HG02759 (cell line): ENCODE results near the gene GIT1.
"Not testable (repeated sequence)": the region's sequence is repeated elsewhere in the genome, so short reads cannot be mapped to it uniquely, and the experiment has no call there.

ENCODE experiments used
- ATAC-seq: cut with Tn5 transposase; IDR thresholded peaks from one replicate; pipeline ENCODE4 v1.9.1; 2021; ENCODE audit warnings: mild to moderate bottlenecking, moderate library complexity; ENCODE audit not compliant: unreplicated experiment

Gene GIT1

DNA sequence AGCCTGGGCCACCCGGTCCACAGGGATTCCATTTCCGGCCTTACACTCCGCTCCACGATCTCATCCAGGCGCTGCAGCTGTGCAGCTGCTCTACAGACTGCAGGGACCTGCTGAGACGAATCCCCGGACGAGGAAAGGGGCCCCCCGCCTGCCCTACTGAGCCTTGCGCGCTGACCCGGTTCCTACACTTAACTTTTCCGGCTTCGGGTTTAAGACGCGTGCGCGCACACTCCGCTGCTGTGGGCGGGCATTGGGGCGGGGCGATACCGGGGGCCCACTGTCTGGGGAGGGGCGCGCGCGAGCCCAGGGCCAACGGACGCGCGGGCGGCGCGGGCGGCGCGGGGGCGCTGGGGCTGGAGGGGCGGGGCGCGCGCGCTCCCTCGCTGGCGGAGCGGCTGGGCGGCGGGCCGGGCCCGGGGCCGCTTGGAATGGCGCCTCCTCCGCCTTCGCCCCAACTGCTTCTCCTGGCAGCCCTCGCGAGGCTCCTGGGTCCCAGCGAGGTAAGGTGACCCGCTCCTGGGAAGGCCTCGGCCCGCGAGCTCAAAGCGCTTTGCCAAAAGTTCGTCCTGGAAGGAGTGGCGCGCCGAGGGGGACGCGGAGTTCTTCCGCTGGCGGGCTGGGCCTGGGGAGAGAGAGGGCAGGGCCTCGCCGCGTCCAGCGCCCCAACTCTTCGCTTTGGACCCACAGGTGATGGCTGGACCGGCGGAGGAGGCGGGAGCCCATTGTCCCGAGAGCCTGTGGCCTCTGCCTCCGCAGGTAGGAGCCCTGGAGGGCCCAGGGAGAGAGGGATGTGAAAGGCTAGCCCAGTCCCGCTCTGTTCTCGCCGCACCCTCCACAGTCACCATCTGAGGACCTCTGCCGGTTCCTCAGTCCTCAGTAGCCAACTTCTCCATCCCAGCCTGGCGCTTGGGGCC lies 20.9 kb downstream of the GIT1 start, which contains the start of gene TP53I13:
Gene TP53I13, plus strand, starts transcription at position 371 of the 914 bp plus-strand sequence. Its CDS starts 58 bp downstream, at position 429.
- peak; percentile 53 for ATAC-seq

DNA sequence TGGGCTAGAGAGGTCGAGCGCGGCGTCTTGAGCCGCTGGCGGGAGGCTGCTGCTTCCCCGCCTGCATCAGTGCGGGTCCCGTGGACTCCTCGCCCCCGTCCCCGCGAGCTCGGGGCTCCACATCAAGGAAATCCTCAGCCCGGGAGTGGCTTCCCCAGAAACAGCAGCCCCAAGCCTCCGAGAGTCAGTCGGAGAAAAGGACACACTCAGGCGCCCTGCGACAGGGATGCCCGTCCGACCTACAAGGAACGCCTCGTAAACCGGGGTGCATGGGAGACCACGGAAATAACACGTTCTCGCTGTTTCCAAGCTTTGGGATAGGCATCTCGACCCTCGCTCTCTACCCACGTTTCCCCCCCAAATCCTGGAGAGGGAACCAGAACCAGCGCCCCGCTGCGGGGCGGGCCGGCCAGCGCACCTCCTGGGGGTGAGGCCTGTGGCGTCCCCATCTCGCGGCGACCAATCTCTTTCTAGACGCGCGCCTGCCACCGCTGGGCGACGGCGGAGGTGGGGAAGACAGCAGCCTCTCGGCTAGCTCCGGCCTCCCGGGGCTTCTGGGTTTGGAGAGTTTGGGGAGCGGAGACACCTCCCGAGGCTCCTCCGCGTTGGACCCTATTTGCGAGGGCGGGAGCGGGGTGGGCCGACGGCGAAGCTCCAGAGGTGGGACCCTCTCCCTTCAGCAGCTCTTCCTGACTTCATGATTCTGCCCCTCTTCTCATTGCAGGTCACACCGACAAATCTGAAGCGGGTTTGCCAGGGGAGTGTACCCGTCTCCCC lies 21.7 kb downstream of the GIT1 start:
- peak; percentile 46 for ATAC-seq

- no peak for ATAC-seq
Measured at GRCh38 chr17:29567304-29567553, 22.2 kb downstream of the GIT1 start.

DNA sequence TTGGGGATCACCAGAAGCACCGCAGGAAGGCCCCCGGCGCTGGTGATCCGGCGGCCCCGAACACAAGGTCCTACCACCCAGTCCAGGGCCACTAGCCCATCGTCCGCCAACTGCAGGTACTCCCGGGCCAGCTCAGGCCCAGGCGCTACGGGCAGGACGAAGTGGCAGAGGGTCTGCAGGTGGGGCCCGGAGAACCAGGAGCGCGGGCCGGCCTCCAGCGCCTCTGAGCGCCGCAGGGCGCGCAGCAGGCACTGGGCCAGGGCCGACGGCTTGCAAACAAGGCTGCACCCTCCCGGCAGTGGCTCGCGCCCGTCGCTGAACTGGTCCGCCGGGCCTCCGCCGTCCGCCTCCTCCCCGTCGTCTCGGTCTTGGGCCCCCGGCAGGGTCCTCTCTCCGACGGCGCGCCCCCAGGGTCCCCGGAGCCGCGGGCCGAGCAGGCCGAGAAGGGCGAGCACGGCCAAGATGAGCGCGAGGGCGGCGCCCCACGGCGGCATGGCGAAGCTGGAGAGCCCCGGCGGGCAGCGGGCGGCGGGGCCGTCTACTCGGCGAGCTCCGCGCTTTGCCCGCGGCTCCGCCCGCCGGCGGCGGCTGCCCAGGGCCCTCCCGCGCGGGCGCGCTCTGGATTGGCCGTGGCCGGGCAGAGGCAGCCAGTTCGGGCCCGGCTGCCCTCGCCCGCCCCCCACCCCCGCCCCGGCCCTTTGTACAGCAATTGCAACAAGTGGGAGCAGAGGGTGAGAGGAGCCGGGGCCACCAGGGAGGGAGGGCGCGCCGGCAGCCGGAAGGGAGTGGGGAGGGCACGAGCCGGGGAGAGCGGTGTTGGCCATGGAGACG lies 22.8 kb downstream of the GIT1 start, which contains the start of gene ABHD15:
Gene ABHD15, minus strand, starts transcription at position 565 of the 831 bp plus-strand sequence. Its CDS starts 71 bp downstream, at position 494.
- ATAC-seq = no peak

DNA sequence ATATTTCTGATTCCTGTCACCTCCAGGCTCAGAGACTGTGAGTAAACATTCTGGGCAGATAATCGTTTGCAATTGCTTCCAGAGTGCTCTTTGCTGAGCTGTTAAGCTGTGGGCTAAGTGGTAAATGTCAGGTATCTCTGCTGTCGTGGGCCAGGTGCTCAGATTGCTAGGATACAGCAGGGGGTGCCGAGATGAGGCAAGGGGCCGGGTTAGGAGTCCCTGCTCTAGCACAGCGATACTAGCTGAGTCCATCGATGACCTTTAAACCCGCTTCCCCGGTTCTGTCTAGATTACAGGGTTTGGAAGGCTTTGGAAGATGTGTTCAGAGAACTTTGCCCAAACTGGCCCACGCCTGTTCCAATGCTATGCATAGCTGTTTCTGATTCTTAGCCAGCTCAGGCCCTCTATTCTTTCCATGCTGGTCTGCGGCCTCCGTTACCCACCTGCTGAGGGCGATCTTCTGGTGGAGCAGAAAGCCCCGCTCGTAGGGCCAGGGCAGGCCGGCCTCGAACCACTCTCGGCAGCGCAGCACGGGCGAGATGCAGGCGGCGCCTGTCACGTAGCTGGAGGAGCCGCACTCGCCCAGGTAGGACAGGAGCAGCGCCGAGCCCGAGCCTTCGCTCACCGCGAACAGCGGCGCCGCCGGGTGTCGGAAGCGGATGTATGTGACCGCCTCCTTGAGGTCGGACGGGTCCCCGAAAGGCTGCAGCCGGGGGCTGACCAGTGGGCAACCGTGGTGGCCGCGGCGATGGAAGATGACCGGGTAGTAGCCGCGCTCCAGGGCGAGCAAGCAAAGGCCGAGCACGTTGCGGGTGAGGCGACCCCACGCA lies 23.6 kb downstream of the GIT1 start:
- ATAC-seq = no peak

GRCh38 chr17:29563816-29564215 lies 25.6 kb downstream of the GIT1 start:
- no peak for ATAC-seq

DNA sequence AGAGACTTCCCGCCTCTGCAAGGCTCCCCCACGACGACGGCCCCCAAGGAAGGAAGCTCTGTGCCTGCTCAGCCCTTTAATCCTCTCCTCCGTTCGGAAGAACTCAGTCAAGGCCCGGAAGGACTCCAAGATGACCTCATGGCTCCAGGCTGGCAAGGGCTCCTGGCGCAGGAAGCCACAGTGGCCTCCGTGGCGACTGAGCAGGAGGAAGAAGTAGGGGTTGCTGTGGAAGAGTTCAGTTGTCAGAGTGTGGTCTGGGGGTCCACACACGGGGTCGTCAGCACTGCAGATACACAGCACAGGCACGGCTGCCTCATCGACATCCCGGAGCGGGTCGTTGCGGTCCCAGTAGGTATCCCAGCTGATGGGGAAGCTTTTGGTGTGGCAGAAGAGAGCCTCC lies 26.8 kb downstream of the GIT1 start:
- ATAC-seq = no peak

- ATAC-seq = no peak
Measured at GRCh38 chr17:29561554-29562517, 27.6 kb downstream of the GIT1 start.

- ATAC-seq = no peak
Measured at GRCh38 chr17:29560316-29560715, 29.1 kb downstream of the GIT1 start.

DNA sequence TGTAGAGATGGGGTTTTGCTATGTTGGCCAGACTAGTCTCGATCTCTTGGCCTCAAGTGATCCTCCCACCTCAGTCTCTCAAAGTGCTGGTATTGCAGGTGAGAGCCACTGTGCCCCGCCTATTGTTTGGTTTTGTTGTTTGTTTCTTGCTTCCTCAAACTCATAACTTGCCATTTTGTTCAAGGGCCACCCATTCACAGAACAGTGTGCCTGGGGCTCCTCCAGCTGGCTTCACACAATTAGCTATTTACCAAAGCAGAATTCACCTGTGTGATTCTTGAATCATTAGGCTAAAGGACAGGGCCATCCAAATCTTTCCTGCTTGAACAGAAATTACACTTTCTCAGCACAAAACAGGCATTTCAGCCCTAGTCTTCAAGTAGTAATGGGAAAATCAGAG lies 29.8 kb downstream of the GIT1 start:
- ATAC-seq = no peak

GRCh38 chr17:29558139-29558538 lies 31.3 kb downstream of the GIT1 start:
- not testable (repeated sequence) for ATAC-seq

GRCh38 chr17:29557739-29558116 lies 31.7 kb downstream of the GIT1 start:
- no peak for ATAC-seq

GRCh38 chr17:29557085-29557738 lies 32.2 kb downstream of the GIT1 start:
- ATAC-seq = no peak

DNA sequence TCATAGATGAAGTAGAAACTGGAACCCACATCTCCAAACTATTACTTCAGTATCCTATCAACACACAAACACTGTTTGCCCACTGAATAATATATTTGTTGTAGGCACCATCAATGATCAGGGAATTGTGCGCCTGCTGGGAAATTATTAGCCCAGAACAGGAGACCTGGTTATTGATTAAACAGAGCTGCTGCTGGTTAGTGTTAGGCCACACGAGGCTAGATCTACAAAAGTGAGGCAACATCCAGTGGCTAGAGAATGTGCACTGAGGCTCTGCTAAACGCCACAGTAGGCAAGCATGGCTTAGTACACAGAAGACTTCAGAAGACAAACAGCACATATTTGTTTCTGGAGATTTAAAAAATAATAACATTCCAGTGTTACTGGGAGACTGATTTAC lies 33.6 kb downstream of the GIT1 start:
- no peak for ATAC-seq

GRCh38 chr17:29549177-29549923 lies 40.1 kb downstream of the GIT1 start:
- ATAC-seq = no peak

GRCh38 chr17:29546830-29547229 lies 42.6 kb downstream of the GIT1 start:
- no peak for ATAC-seq

DNA sequence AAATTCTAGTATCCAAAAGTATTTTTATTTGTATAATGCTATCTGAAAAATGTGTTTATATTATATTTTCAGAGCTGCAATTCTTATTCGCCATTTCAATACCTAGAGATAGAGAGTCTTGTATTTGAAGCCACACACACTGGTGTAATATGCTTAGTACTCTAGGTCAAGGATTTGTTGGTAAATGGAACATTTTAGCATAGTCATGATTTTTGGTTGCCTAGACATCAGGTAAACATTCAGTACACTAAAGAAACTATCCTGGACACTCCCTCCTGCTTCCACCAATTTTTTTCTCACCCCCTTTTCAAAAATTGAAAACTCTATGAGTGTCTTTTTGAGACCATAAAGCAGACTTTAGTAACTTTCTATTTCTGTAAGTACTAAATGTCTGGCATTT lies 43.4 kb downstream of the GIT1 start:
- no peak for ATAC-seq

DNA sequence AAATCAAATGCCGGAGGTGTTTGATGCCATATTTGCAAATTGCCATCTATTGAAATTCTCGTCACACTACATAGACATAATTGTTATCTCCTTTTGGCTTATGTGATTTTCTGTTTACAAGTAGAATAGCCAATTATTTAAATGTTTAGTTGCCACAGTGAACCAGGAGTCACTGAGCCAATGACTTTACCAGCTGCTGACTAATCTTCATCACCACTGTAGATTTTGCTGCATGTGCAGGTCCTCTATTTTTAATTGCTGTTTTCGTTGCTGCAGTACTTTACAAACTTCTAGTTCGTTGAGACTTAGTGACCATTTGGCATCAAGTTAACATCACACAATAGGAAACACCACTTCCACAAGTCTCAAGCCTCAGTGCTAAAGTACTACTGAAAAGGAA lies 45.4 kb downstream of the GIT1 start:
- ATAC-seq = no peak
